ENCODE data around the gene ACTN3.

Gene ACTN3

GRCh38 chr11:66545701-66546367, 869 bp upstream of the ACTN3 start, which contains the start of gene ZDHHC24:
Gene ZDHHC24, minus strand, starts transcription at chr11:66546048. Its CDS starts 45 bp downstream, at chr11:66546003.
- peak; percentile 95 for DNase-seq

GRCh38 chr11:66546966-66547661, 411 bp downstream of the ACTN3 start:
- no peak for DNase-seq

GRCh38 chr11:66547662-66548009, 933 bp downstream of the ACTN3 start:
- no peak for DNase-seq

- DNase-seq = no peak
Observed at GRCh38 chr11:66548041-66548440, 1.3 kb downstream of the ACTN3 start.

DNA sequence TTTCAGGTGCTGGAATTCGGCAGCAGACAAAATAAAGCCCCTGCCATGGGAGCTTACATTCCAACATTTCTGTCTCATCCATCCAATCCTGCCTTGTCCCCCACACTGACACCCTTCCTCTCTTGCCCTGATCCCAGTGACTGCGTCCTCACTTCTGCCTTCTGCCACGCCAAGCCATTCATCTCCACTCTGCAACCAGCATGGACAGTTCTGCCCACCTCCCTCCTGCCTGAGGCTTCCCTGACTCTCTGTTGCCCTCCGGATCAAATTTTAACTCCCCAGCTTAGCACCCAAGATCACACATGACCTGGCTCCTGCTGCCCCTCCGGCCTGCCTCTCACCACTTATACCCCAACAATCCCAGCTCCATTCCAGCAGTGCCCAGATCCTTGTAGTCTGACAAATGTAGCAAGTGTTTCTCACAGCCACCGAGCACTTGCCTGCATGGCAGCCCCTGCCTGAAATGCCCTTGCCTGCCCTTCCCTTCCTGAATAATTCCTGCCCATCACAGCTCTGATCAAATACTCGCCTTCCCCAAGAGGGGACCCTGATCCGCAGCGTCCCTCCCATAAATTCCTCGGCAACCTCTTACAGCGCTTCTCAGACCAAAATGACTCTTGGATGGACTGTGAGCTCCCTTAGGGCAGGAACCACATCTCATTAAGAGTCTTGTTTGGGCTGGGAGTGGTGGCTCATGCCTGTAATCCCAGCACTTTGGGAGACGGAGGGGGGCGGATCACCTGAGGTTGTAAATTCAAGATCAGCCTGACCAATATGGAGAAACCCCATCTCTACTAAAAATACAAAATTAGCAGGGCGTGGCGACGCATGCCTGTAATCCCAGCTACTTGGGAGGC, 2.3 kb downstream of the ACTN3 start:
- no peak for DNase-seq

DNA sequence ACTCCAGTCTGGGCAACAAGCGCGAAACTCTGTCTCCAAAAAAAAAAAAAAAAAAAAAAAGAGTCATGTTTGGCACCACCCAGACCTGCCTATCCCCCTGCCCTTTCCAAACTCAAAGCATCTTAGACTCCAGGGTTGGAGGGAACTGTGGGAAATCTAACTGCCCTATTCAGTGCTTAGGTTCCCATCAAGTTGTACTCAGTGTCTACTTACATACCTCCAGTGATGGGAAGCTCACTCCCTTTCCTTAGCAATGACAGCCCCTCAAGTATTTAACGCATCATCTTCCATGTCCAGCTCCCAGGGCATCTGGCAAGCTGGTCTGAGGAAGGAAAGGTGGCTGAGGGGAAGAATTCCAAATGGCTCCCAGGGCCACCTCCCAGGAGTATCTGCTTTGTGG, 3.0 kb downstream of the ACTN3 start:
- no peak for DNase-seq

- no peak for DNase-seq
Observed at GRCh38 chr11:66550887-66551286, 4.2 kb downstream of the ACTN3 start.

- DNase-seq = no peak
Observed at GRCh38 chr11:66554602-66555001, 7.9 kb downstream of the ACTN3 start.

GRCh38 chr11:66555416-66555815, 8.7 kb downstream of the ACTN3 start:
- no peak for DNase-seq

DNA sequence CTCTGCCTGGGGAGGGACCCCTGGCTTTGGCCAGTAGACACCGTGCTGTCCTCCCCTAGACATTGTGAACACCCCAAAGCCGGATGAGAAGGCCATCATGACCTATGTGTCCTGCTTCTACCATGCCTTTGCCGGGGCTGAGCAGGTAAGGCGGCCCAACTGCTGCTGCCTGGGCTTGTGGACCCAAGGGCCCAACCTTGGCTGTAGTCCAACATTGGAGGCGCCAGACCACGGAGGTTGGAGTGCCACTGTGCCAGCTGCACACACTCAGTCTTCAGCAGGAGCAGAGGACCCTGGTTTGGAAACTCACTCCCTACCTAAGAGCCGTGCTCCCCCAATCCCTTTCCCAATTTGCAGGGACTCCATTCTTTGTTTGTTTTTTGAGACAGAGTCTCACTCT, 9.4 kb downstream of the ACTN3 start:
- DNase-seq = no peak

DNA sequence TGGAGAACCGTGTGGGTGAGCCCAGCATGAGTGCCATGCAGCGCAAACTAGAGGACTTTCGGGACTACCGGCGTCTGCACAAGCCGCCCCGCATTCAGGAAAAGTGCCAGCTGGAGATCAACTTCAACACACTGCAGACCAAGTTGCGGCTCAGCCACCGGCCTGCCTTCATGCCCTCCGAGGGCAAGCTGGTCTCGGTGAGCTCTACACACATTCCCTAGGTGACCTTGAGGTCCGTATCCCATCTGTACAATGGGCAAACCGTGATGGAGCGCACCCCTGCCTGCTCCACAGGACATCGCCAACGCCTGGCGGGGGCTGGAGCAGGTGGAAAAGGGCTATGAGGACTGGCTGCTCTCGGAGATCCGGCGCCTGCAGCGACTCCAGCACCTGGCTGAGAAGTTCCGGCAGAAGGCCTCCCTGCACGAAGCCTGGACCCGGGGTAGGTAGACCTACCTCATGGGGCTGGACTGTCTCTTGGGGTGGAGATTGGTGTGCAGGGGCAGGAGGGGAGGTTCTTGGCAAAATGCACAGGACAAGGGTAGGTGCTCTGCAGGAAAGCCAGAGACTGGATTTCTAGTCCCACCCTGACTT, 11.1 kb downstream of the ACTN3 start:
- DNase-seq = no peak

DNA sequence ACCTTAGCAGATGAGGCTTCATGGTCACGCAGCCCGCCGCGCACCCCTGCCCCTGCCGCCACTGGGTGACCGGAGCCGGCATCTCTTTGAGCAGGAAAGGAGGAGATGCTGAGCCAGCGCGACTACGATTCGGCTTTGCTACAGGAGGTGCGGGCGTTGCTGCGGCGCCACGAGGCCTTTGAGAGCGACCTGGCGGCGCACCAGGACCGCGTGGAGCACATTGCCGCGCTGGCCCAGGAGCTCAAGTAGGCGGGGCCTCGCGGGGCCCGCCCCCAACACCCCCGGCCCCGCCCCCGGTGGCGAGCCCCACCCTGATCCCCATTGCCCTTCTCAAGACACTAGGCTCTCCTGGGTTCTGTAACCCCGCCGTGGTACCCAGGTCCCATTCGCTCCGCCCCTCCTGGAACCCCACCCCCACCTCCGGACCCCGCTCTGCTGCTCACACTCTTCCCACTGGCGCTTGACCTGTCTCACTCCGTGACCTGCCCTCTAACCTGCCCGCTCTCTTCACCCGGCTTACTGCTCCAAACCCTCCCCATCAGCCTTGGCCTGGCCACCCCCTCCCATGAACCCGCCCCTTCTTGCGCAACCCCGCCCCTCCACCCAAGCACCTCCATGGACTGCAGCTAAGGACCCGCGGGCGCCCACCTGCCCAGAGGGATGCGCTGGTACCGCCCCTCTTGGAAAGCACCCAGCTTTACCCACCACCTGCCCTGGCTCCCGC, 12.6 kb downstream of the ACTN3 start:
- no peak for DNase-seq

DNA sequence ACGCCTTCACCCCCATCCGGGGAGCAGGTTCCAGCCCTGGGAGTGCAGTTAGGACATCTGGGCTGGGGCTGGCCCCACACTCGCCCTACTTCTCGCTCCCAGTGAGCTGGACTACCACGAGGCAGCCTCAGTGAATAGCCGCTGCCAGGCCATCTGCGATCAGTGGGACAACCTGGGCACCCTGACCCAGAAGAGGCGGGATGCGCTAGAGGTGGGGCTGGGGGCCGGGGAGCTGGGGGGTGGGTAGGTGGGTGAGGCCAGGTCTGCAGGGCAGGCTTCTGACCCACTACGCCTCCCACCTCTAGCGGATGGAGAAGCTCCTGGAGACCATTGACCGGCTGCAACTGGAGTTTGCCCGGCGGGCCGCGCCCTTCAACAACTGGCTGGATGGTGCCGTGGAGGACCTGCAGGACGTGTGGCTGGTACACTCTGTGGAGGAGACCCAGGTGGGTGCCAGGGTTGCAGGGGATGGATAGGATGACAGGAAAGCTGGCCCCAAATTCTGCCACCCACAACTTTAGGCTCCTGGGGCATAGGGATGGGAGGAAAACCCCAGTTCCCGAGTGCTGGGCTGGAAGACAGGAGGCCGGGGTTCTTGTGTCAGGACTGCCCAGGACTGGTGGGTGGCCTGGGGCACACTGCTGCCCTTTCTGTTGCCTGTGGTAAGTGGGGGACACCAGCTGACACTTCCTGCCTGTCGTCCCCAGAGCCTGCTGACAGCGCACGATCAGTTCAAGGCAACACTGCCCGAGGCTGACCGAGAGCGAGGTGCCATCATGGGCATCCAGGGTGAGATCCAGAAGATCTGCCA, 13.4 kb downstream of the ACTN3 start:
- no peak for DNase-seq

- DNase-seq = no peak
Observed at GRCh38 chr11:66561178-66561974, 14.7 kb downstream of the ACTN3 start.

DNA sequence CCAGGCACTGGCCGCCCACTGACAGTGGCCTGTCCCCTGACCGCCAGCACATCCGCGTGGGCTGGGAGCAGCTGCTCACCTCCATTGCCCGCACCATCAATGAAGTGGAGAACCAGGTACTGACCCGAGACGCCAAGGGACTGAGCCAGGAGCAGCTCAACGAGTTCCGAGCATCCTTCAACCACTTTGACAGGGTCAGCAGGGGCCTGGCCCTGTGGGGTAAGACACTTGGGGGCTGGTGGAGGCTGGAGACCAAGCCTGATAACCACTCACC, 15.2 kb downstream of the ACTN3 start:
- DNase-seq = no peak

- no peak for DNase-seq
Observed at GRCh38 chr11:66562275-66562674, 15.6 kb downstream of the ACTN3 start.

GRCh38 chr11:66562907-66563583, 16.3 kb downstream of the ACTN3 start:
- DNase-seq = no peak

DNA sequence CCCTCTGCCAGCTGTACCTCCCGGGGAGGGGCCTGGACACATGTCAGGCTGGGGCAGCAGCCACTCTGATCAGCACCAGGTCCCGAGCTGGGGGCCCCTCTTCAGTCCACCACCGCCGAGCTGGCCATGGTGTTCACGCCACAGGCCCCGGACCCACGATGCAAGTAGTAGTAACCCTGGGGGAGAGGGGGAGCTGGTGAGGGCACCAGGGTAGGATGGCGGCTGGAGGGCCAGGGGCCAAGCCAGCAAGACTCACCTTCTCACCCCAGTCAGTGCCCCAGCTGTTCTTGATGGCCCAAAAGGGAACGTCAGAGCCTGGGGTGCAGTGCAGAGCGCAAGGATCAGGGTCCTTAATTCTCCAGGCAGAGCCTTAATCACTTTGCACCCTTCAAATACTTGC, 17.1 kb downstream of the ACTN3 start:
- no peak for DNase-seq

- no peak for DNase-seq
Observed at GRCh38 chr11:66564538-66564937, 17.8 kb downstream of the ACTN3 start.

GRCh38 chr11:66564984-66565383, 18.3 kb downstream of the ACTN3 start:
- no peak for DNase-seq

DNA sequence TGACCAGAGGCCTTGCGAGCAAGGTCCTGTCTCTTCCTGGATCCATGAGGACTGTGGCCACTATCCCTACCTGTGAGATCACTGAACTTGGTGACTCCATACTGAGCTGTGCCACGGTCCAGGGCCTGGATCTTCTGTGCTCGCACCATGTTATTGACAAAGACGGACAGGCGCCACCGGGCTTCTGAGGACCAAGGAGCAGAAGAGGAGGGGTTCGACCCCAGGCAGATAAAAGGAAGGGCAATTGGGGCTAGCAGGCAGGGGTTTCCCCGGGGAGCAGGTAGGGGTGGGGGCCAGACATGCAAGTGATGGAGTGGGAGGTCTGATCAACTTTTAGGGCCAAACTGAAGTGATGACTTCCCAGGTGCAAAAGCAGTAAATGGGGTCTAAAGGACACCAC, 19.5 kb downstream of the ACTN3 start:
- DNase-seq = no peak
